Measurements from ENCODE around the gene CKAP5.

- TF ChIP-seq CTCF (conservative IDR thresholded peaks at IDR 0.05 in 1 of 2, IDR thresholded peaks at IDR 0.05 in 1 of 2; ENCODE audit: low read depth in 1 of 2, low read length in 2 of 2) (no peak), EZH2 (IDR thresholded peaks at IDR 0.05; ENCODE audit: low read length, missing control alignments) (no peak)
Observed at GRCh38 chr11:46733234-46733633, 112.8 kb downstream of the CKAP5 start.

Measured in fibroblast of lung (primary cell).